Activated CD4-positive, alpha-beta T cell treated with anti-CD3 and anti-CD28 coated beads, Interleukin-2, amount 50 U/mL, for 1 hour (primary cell): ENCODE results near the gene SF3B3.
"Not testable (repeated sequence)": the region's sequence is repeated elsewhere in the genome, so short reads cannot be mapped to it uniquely, and the experiment has no call there.

Experiments
- DNase-seq: peaks from one replicate; pipeline ENCODE4 v3.0.0-alpha.2; 2020

Gene SF3B3

DNA sequence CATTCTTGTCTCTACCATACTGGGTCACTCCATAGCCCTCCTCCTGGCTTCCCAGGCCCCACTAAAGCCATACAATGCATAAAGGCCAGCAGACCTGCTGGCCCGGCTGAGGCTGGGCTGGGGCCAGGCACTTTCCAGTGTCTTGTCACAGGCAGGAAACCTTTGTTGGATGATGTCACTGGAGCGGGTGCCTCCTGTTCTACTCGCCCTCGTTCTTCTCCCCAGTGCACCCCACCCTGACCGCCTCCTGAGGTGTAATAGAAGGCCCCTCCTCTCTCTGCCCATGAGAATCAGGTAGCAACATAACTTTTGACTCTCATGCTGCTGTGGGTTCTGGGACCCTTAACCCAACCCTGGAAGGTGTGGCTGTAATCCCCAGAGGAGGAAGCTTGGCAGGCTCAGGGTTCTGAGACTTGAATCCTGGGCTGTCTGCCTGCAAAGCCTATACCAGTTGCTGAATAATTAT, 68.5 kb downstream of the SF3B3 start:
- no peak for DNase-seq

DNA sequence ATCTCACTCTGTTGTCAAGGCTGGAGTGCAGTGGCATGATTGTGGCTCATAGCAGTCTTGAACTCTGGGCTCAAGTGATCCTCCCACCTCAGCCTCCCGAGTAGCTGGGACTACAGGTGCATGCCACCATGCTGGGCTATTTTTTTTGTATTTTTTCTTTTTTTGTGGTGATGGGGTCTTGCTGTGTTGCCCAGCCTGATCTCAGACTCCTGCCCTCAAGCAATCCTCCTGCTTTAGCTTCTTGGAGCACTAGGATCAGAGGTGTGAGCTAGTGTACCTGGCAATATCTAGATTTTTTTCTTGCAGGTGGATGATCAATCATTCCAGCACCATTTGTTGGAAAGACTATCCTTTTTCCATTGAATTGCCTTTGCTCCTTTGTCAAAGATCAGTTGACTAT, 69.9 kb downstream of the SF3B3 start:
- DNase-seq = no peak

DNA sequence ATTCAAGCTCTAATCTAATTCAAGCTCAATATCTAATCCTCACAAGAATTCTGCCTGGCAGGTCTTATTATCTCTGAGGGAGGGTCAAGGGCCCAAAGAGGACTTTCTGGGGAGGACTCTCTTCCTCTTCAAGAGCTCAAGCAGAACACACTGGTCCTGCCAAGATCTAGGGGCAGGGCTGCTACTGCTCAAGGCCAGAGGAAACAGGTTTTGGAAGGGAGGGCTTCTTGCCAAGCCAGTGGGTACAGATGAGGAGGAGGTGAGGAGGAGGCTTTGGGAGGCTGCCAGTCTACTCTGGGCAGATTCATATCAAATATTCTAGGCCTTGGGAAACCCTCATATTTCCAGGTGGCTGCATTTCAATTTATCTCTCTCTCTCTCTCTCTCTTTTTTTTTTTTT, 71.0 kb downstream of the SF3B3 start:
- DNase-seq = no peak

DNA sequence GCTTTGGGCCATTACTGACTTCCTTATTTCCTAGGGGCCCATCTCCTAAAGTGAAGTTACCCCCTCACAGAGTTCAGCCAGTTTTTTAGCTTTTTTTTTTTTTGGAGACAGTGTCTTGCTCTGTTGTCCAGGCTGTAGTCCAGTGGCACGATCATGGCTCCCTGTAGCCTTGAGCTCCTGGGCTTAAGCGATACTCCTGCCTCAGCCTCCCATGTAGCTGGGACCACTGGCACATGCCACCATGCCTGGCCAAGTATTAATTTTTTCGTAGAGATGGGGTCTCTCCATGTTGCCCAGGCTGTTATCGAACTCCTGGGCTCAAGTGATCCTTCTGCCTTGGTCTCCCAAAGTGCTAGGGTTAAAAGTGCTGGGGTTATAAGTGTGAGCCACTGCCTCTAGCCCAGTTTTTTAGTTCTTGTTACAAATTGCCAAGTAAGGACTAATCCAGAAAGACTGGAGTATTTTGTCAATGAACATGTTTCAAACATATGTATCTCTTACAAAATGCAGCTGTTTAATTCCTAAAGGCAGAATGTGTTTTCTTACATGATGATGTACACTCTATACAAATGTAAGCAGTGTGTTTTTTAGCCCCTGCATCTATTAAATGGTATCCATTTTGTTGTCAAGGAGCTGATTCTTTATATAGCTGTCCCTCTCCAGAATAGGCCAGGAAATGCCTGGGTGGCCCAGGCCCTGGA, 73.7 kb downstream of the SF3B3 start:
- no peak for DNase-seq

DNA sequence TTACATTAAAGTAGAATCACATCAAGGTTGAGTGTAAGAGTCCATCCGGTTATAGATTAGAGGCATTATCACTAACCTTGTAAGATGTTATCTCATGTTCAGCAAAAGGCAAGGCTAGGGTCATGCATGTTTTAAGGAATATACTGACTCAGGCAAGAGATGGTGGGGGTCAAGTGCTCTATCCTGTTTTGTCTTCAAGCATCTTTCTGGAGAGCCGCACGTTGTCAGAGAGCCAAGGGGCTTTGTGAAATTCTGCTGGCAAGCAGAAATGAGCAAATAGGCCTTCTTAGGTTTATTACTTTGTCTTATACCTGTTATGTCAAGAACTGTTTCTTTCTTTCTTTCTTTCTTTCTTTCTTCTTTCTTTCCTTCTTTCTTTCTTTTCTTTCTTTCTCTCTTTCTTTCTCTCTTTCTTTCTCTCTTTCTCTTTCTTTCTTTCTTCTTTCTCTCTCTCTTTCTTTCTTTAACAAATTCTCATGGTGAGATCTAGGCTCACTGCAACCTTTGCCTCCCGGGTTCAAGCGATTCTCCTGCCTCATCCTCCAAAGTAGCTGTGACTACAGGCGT, 75.4 kb downstream of the SF3B3 start:
- no peak for DNase-seq

DNA sequence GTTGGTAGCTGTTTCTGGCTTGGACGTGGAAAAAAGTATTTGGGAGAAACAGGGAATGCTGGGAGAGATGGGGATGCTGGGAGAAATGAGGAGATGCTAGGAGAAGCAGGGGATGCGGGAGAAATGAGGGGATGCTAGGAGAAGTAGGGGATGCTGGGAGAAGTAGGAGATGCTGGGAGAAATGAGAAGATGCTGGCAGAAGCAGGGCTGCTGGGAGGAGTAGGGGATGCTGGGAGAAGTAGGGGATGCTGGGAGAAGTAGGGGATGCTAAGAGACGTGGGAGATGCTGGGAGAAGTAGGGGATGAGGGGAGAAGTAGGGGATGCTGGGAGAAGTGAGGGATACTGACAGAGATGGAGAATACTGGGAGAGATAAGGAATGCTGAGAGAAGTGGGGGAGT, 77.1 kb downstream of the SF3B3 start:
- DNase-seq = no peak

DNA sequence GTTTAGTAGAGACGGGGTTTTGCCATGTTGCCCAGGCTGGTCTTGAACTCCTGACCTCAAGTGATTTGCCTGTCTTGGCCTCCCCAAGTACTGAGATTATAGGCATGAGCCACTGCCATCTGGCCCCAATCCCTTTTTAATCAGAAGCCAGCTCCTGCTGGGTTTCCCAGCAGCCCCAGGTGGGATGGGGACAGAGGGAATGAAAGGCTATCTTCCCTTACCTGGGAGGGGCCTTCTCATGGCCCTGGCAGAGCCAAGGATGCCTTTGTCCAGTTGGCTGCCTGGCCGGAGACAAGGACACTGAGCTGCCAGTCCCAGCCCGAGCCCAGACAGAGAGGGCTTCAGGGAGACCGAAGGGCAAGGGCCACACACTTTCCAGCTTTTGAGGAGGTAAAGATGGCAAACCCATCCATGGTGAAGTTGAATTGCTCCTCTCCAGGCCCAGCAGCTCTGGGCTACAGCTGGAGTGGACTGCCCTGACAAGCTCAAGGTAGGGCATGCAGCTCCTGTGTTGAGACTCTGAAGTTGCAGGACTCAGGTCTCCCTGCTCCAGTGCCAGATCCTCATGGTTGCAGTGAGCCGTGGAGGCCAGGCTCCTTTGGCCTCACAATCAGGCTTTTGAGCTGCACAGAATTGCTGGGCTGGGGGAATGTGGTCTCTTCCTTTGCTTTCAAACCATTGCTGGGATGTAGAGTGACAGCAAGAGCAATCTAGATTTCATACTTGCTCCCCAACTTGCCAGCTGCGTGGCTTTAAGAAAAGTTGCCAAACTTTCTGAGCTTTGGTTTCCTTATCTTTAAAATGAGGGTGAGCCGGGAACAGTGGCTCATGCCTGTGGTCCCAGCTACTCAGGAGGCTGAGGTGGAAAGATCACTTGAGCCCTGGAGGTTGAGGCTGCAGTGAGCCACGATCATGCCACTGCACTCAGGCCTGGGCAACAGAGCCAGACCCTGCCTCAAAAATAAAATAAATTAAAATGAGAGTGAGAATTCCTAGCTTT, 78.3 kb downstream of the SF3B3 start:
- DNase-seq = no peak

DNA sequence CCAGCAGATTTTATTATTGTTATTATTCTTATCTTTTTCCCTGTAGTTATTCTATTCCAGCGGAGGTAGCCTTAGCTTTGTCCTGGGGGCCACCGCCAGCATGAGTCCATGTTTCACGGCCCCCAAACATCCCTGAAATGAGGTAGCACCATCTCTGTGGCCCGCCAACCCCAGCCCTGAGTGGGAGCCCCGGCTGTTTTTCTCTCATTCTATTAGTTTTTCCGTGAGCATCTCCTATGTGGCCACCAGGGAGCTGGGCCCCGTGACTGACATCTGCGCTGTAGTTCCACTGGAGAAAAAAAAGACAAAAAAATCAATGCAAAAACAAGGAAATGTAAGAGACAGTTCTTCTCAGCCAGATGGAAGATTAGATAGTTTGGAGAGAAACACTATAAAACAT, 79.2 kb downstream of the SF3B3 start:
- DNase-seq = no peak

DNA sequence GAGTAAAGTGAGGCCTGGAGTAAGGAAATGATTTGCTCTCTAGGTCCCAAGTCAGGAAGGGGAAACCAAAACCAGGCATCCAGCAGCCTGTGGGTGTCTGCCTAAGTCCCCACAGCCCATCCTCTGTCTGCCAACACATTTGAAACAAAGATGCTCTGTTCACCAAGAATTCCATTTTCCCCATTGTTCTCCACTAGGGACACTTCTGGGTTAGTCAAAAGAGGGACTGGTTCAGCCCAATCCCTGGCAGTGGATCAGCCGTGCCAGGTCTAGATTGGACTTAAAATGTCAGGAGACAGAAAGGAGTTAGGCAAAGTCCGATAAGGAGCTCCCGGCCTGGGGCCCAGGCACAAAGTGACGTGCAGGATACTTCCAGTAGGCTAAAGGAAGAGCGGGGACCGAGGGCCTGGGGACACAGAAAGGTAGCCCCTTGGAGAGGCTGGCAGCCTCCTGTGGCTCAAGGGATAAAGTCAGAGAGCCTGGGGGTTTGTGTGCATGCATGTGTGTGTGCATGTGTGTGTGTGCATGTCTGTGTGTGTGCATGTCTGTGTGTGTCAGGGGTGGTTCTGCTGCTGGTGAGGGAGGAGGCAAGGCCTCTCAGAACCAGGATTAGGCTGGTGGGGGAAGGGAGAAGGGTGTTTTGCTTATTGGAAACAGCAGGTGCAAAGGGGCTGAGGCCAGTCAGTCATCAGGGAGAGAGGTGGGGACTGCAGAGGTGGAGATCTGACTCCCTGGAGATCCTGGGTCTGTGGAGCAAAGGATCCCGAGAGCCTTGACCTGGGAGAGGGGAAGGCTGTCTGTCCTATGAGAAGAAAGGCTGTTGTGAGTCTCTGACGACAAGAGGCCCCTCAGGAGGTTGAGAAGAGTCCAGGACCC, 81.0 kb downstream of the SF3B3 start:
- DNase-seq = no peak

DNA sequence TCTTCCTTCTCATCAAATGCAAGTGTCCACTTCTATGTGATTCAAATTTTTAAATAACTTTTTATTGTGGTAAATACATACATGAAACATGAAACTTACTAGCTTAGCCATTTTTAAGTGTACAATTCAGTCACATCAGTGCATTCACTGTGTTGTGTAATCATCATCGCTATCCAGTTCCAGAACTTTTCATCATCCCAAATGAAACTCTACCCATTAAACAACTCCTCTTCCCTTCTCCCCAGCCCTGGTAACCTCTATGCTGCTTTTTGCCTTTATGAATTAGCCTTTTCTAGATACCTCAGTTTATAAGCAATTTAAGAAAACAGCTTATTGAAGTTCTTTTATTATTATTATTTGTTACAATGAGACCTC, 81.7 kb downstream of the SF3B3 start:
- DNase-seq = no peak

DNA sequence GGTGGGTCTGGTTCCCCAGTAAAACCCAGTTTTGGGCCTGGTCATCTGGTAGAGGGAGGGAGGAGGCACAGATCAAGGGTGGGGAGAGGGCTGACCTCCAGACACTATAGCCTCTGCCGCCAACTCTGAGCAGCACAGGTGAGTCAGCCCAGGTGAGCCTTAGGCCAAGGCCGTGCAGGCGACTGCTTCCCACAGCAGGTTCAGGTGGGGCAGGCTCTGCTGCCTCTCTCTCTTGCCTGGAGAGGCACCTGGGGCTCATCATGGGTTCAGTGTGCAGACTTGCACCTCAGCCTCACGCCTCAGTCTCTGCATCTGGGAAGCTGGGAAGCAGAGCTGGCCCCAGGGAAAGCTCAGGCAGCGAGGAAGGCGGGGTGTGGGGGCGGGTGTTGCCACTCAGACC, 84.9 kb downstream of the SF3B3 start:
- DNase-seq = no peak

DNA sequence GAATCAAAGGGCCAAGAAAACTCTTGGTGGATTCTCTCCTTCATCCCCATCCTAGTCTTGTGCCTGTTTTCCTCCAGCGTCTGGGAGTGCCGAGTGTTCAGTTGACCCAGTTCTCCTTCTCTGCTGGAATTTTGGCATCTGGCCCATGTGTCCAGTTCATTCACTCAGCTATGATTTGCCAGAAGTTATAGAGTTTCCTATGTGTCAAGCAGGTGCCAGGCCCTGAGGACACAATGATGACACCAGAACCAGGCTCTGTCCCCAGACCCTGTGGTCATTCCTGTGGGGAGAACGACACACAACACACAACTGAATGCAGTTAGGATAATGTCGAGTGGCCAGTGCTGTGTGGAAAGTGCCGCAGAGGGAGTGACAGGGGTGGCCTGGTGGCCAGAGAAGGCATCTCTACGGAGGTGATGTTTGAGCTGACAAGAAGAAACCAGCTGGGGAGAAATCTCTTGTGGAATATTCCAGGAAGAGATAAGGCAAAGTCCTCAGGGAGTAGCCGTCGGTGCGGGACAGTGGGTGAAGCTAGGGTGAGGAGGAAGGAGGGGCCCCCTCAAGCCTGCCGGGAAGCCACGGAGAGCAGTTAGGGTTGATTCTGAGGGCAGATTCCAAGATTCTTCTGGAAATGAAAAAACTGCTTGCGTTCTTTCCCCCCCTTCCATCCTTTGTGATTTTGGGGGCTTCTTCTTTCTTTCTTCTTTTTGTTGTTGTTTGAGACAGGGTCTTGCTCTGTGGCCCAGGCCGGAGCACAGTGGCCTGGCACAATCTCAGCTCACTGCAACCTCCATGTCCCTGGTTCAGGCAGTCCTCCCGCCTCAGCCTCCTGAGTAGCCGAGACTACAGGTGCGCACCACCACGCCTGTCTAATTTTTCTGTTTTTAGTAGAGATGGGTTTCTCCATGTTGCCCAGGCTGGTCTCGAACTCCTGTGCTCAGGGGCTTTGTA, 86.9 kb downstream of the SF3B3 start:
- DNase-seq = no peak

DNA sequence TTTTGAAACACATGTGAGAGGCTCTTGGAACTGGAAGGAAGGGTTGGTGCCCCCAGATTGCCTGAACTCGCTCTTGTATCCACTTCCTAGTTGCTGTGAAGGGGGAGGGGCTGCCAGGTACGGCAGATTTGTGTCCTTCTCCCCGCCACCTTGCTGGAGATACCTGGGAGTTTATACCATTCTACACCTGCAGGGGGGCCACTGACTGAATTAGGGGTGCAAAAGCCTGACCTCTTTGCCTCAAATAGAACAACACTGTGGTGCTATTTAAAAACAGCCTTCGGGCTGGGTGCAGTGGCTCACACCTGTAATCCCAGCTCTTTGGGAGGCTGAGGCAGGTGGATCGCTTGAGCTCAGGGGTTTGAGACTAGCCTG, 87.6 kb downstream of the SF3B3 start:
- DNase-seq = no peak

DNA sequence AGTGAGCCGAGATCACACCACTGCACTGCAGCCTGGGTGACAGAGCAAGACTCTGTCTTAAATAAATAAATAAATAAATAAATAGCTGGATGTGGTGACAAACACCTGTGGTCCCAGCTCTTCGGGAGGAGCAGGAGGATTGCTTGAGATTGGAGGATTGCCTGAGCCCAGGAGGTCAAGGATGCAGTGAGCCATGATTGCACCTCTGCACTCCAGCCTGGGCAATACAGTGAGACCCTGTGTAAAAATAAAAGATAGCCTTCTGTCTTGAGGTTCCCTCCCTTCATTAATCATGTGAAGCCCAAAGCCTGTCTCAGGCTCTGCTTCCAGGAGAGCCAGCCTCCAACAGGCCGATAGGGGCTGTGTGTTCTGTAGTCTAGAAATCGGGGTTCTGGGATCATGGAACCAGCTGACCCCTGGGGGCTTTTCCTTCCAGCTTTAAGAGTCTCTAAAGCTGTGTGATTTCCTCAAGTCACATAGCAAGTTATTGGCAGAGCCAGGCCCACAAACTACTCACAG, 88.2 kb downstream of the SF3B3 start:
- DNase-seq = no peak

DNA sequence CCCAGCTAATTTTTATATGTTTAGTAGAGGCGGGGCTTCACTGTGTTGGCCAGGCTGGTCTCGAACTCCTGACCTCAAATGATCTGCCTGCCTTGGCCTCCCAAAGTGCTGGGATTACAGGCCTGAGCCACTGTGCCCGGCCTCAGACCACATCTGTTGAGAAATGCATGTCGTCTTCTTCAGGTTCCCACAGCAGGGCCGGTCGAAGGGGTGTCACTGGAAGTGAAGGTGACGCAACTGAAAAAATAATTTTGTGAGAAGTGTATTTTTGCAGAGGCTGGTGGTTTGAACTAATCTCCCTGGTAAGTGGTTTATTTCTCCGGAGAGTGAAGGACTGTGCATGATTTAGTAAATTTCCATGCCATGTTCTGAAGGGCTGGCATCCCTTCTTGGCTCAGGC, 89.3 kb downstream of the SF3B3 start:
- no peak for DNase-seq

DNA sequence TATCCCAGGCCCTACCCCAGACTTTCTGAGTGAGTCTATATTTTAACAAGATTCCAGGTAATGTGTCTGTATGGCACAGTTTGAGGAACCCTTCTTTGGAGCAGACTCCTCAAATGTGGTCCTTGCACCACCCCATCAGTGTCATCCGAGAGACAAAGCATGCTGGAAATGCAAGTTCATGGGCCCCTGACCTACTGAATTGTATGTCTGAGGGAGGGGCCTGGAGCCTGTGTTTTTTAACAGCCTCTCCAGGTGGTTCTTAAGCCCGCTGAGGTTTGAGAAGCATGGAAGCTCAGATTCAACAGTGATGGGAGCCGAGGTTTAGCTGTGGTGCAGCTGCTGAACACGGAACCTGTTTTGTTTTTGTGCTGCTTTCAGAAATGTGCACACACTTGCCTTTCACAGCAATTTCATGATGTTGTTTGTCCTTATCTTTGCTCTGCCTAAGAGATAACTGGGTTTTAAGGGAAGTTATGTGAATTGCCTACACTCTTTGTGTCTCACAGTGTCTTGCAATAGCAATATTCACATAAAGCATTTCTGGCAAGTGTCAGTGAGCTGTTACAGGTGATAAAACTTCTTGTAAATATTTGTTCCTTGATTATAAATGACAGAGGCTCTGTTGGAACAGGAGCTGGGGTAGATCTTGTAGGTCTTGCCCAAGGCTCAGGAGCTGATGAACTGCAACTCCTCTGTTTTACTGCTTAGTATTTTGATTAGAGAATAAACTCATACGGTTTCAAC, 90.8 kb downstream of the SF3B3 start:
- no peak for DNase-seq

DNA sequence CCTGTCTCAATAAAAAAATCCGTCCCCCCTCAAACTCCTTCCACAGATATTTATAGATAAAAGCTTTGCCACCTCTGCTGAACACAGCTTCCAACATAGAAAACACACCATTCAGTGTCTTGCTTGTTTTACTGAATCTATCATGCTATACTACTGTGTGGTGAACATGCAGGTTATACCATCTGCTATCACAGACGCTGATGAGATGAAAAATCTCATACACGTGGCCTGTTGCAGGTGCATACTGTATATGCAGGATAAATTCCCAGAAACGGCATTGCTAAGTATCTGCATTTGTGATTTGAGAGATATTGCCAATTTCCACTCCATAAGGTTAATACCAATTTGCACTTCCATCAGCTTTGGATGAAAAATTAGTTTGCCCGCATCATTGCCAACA, 92.3 kb downstream of the SF3B3 start:
- no peak for DNase-seq

DNA sequence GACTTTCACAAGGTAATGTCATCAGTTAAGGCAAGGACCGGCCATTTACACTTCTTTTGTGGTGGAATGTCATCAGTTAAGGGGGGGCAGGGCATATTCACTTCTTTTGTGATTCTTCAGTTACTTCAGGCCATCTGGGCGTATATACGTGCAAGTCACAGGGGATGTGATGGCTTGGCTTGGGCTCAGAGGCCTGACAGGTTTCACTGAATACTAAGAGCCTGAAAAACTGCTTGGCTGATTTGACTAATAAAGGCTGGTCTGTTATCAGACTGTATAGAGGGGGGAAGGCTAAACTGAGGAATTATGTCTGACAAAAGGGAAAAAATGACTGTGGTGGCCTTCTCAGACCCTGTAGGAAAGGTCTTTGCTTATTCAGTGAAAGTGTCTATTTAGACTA, 98.2 kb downstream of the SF3B3 start:
- not testable (repeated sequence) for DNase-seq
